GM18873 (cell line): Measurements from ENCODE around the gene PODXL.

Source experiments
- ATAC-seq: cut with Tn5 transposase; IDR thresholded peaks from one replicate; pipeline ENCODE4 v1.9.1; 2021; ENCODE audit warnings: mild to moderate bottlenecking, moderate library complexity, moderate number of reproducible peaks; ENCODE audit not compliant: unreplicated experiment, low FRiP score

PODXL gene

GRCh38 chr7:131568510-131568909 is 12.1 kb upstream of the PODXL start:
- ATAC-seq = no peak

GRCh38 chr7:131564640-131565039 is 8.2 kb upstream of the PODXL start:
- no peak for ATAC-seq

GRCh38 chr7:131563918-131564317 is 7.5 kb upstream of the PODXL start:
- no peak for ATAC-seq

- no peak for ATAC-seq
These were observed 6.5 kb upstream of the PODXL start for GRCh38 chr7:131562941-131563340.

- ATAC-seq = no peak
These were observed 3.6 kb upstream of the PODXL start for GRCh38 chr7:131560061-131560460.

- no peak for ATAC-seq
These were observed 1.4 kb upstream of the PODXL start for GRCh38 chr7:131557652-131558385.

DNA sequence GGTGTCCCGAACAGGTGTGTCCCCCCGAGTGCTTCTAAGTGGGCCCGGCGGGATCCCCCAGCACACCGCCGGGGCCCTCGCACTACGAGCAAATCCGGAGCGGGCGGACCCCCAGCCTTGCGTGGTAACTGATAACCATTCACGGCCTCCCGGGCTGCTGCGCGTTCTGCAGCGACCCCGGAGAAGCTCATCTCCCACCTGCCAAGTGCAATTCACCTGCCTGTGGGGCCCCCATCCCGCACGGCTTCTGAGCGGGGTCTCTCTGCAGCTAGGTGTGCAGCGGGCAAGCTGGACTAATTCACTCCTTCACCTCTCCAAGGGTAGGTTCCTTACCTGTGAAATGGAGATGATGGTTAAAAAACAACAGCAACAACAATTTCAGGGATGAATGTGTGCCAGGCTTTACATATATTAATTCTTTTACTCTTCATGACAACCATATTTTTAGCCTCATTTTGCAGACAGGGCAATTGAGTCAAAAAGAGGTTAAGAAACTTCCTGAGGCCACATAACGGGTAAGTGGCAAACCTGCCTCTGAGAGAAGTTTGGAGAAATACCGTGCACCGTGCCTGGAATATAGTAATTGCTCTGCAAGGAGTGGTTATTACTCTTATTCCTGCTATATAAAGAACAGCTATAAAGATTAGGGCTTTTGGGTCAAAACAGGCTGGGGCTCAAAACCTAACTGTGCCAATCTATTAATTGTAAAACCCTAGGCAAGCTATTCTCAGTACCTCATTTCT is 652 bp upstream of the PODXL start:
- no peak for ATAC-seq

DNA sequence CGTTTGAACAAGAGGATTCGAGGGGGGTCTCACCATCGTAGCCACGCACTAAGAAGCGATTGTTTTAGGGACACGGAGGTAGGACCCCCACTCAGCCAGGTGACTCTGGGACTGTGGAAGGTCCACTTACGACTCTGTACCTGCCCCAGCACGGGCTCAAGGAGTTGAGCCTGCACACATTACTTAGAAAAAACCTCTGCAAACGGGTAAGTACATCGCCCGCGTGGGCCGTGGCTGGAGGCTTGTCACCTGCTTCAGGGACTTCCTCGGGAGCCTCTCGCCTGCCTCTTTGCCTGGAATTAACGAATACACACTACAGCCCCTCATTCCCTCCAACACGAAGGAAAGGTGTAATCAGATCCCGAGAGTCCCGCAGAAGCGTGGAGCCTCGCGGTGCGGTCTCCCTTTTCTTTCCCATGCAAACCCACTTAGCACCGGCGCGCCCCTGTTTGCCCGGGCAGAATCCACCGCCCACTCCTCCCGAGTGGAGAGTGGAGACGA is 826 bp downstream of the PODXL start:
- ATAC-seq = no peak

DNA sequence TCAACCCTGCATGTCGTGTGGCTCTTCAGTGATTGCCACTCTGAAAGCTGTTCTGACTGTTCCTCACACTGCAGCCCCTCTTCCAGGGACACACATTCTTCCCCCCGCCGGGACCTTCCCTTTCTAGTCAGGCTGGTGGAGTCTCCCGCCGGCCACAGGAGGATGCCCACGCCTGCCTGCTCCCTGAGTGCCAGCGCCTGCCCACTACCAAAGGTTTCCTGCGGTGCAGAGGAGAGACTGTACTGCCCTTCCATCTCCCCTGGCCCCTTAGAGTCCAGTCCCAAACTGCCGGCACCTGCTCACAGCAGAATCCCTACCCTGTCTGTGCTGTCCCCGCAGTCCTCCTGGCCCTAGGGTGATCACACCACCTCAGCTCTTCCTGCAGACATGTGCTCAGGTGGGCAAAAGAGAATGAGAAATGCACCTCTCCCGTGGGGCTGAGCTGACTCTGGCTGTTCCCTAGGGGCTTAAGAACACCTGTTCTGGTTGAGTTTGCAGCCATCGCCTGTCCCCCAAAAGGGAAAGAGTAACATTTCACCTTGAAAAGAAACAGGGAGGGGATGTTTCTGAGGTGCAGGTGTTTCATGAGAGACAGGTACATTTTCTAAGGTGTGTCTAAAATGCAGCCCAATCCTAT is 1.4 kb downstream of the PODXL start:
- no peak for ATAC-seq

DNA sequence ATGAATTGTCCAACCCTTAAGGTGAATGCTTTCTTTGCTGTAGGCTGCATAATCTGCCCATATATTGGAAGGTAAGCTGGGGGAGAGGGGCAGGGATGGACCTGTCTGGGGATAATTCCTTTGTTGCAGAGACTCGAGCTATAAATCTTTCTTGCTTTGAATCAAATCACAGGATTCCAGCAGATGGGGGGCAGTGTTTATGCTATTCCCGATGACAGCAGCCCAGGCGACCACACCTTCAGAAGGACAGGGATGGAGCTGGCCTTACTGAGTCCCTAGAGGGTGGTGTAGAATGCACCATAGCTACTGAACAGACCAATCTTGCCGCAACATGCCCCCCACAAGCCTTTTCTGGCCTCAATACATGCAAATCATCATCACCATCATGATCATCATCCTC is 2.5 kb downstream of the PODXL start:
- no peak for ATAC-seq

- no peak for ATAC-seq
These were observed 4.4 kb downstream of the PODXL start for GRCh38 chr7:131552053-131552452.

GRCh38 chr7:131550846-131551245 is 5.6 kb downstream of the PODXL start:
- no peak for ATAC-seq

DNA sequence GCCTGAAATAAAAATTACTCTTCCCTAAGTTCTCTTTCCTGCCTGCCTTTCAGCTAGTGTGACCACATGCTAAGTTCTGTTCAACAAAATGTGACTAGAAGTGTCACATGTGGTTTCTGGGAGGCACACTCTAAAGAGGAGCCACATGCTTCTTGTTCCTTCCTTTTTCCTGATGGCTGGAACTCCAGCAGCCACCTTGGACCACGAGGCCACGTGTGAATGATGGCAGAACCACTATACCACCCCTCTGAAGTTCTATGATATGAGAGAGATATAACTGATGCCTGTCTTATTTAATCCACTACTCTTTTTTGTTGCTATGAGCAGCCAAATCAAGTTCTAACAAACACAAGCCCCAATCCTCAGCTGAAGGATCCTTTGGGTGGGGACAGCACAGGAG is 8.1 kb downstream of the PODXL start:
- no peak for ATAC-seq

DNA sequence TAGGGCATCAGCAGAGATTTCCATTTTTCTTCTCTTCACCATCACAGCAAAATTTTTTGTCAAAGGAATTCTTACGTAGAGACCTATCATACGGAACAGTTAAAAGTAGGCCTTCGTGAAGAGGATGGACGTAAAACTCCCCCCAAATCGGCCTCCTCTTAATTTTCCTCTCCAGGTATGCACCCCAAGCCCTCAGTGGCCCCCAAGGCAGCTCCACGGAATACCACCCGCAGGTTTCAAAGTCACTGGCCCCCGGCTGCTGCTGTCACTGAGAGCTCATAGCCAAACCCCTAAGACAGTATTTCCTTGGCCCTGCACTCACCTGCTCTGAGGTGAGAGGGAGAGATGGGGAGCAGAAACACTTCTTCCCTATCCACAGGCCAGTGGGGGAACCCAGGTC is 8.8 kb downstream of the PODXL start:
- no peak for ATAC-seq

DNA sequence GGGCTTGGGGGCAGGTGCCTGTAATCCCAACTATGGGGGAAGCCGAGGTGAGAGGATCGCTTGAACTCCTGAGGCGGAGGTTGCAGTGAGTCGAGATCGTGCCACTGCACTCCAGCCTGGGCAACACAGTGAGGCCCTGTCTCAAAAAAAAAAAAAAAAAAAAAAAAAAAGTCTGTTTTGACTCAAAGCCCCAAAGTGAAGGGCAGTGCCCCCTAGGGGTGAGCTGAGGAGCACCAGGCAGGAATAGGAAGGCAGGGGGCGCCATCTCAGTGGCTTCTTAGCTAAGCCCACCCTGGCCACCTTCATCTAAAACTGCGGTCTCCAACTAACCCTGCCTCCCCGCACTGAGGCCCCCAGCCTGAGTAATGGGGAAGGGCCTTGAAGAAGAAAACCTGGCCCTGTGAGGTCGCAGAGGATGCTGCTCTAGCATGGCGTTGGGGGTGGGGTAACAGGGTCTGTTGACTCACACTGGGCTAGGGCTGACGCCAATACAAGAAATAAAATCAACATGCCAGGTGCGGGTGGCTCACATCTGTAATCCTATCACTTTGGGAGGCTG is 9.8 kb downstream of the PODXL start:
- ATAC-seq = no peak

DNA sequence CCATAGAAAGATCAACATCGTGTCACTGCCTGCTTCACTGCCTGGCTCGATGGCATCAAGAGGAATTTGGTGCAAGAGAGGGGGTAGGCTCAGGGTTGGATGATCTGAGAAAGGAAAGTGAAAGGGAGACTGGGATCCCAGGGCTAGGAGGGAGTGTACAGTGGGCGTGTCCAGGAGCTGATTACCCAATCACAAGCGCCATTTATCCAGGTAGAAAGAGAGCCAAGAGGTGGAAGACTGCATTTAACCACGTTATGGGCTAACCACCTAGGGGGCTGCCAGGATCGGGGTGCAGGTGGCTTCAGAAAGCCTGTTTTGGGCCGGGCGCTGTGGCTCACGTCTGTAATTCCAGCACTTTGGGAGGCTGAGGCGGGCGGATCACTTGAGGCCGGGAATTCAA is 10.3 kb downstream of the PODXL start:
- ATAC-seq = no peak

DNA sequence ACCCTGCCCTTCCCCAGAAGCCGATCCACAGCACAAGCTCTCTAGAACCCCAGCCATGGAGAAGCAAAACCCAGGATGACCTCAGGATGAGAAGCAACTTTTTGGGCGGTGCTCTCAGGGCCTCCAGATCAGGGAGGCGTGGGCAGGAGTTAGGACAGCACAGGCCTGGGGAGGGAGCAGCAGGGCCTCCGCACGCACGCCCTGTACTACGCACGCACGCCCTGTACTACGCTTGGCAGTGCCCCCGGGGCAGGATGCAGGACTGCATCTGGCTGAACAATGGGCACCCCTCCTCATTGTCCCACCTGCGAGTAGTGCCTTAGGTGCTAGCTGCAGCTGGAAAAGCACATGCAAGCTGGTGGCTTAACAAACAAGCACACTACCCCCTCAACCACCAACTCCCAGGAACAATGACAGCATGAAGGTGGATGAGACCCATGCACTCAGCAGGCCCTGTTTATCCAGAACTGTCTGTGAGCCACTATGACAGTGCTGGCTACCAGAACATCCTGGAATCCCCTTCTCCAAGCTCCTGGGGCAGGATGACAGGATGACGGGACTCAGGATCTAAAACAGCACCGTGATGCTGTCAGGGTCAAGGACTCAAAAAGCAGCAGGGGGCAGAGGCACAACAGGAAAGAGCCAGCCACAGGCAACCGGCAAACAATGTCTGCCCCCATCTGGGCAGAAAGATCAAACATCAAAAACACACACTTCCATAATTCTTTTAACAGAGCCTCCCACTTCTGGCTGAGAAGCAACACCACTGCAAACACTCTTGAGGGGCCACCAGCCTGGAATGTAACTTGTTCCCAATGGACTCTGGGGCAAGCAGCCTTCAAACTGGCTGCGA is 11.8 kb downstream of the PODXL start:
- ATAC-seq = no peak

DNA sequence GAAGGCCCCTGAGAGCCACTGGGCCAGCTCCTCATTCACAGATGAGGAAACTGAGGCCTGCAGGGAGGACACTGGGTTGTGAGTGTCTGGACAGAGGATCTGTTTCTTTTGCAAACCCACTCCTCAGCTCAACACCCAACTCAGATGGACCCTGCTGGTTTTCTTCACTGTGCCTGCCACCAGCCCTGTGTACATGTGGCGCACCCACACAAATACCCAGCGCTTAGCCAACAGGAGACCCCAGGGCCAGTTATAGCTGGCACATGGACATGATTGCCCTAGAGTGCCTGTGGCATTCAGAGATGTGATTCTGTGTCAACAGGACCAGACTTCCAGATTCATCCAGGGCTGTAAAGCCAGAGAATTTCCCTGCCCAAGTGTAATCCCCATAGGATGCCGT is 12.4 kb downstream of the PODXL start:
- no peak for ATAC-seq

GRCh38 chr7:131543298-131543697 is 13.1 kb downstream of the PODXL start:
- ATAC-seq = no peak

DNA sequence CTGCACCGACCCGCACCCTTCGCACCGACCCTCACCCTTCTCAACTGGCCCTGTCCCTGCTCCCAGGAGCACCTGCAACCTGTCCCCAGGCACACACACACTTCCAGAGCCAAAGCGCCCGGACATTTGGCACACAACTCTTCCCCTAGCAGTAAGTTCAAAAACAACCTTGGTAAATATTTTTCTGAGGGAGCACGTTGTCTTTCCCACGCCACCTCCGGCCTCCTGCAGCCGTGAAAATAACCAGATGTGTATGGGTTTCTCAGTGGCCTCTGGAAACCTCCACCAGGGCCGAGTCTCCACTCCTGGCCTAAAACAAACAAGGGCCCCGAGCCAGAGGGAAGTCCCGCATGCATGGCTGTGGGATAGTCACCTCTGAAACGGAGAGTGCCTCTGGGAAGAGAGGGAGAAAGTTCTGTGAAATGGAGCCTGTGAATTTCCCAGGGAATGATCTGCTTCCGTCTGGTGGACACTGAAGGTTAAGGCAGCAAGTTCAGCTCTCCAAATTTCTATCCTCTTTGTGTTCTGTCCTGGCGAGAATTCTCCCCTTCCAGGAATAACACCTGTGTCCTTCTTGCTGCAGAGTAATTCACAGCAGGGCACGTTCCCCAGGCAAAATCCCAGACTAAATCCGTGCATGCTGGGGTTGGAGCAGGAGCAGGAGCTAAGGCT is 15.8 kb downstream of the PODXL start:
- ATAC-seq = no peak
